Osteocyte (in vitro differentiated cells): ENCODE results near the gene AKAP8. TPM values are rescaled to one million over a fixed set of nuclear protein-coding genes. Genes with fewer than 3 reads are reported as not detected.

ENCODE experiments used
- DNase-seq: peaks from one replicate; pipeline ENCODE4 v3.0.0; 2021; ENCODE audit warnings: mixed read lengths; ENCODE audit not compliant: unreplicated experiment; ENCODE audit errors: extremely low spot score
- H3K27ac Mint-ChIP-seq: one replicate; pipeline ENCODE4 v1.8.0; 2021; ENCODE audit warnings: mild to moderate bottlenecking, mixed read lengths; ENCODE audit not compliant: unreplicated experiment
- H3K27me3 Mint-ChIP-seq: one replicate; pipeline ENCODE4 v1.8.0; 2021; ENCODE audit warnings: mixed read lengths; ENCODE audit not compliant: unreplicated experiment
- H3K36me3 Mint-ChIP-seq: one replicate; pipeline ENCODE4 v1.8.0; 2021; ENCODE audit warnings: mixed read lengths; ENCODE audit not compliant: unreplicated experiment
- H3K4me1 Mint-ChIP-seq: one replicate; pipeline ENCODE4 v1.8.0; 2021; ENCODE audit warnings: mixed read lengths; ENCODE audit not compliant: unreplicated experiment
- H3K4me3 Mint-ChIP-seq: one replicate; pipeline ENCODE4 v1.8.0; 2021; ENCODE audit warnings: mild to moderate bottlenecking, moderate library complexity, mixed read lengths; ENCODE audit not compliant: unreplicated experiment
- H3K9me3 Mint-ChIP-seq: one replicate; pipeline ENCODE4 v1.8.0; 2021; ENCODE audit warnings: mixed read lengths; ENCODE audit not compliant: unreplicated experiment
- CTCF ChIP-seq: fragments of 200-600 bp; sonication (generic); IDR thresholded peaks from 2 replicates; pipeline ENCODE4 v1.5.0; 2021; ENCODE audit warnings: antibody characterized with exemption, mild to moderate bottlenecking, moderate library complexity
- total RNA-seq: library from RNA; stranded (reverse); gene quantifications from 2 replicates; pipeline ENCODE4 v1.2.1, GENCODE V29; 2021

AKAP8 gene
- total RNA-seq, 1 donor from 2014 or later, result 34.2 TPM

GRCh38 chr19:15425321-15425950, 45.8 kb upstream of the AKAP8 start:
- peaks cover 32% of the 10 kb centered on the region for H3K36me3 Mint-ChIP-seq
- no peak for DNase-seq
- no peaks in the 10 kb centered on the region for H3K9me3 Mint-ChIP-seq
- no peak overlapping the region for H3K27ac Mint-ChIP-seq
- no peak for TF ChIP-seq CTCF
- peaks cover 3% of the 10 kb centered on the region for H3K4me1 Mint-ChIP-seq
- H3K27me3 Mint-ChIP-seq, result no peaks in the 10 kb centered on the region
- H3K4me3 Mint-ChIP-seq, result no peak overlapping the region

- Mint-ChIP-seq H3K27me3 (no peaks in the 10 kb centered on the region), H3K4me1 (peaks cover 3% of the 10 kb centered on the region), H3K36me3 (peaks cover 32% of the 10 kb centered on the region), H3K9me3 (no peaks in the 10 kb centered on the region), H3K27ac (no peak overlapping the region), H3K4me3 (no peak overlapping the region)
- TF ChIP-seq CTCF, result no peak
- DNase-seq, result no peak
These were observed 45.2 kb upstream of the AKAP8 start for GRCh38 chr19:15424692-15425272.

- Mint-ChIP-seq H3K4me1 (peaks cover 8% of the 10 kb centered on the region), H3K27ac (no peak overlapping the region), H3K4me3 (no peak overlapping the region), H3K9me3 (no peaks in the 10 kb centered on the region), H3K36me3 (peaks cover 32% of the 10 kb centered on the region), H3K27me3 (no peaks in the 10 kb centered on the region)
- TF ChIP-seq CTCF, result no peak
- no peak for DNase-seq
These were observed 44.5 kb upstream of the AKAP8 start for GRCh38 chr19:15424121-15424520.

- no peak for TF ChIP-seq CTCF
- no peak for DNase-seq
- H3K36me3 Mint-ChIP-seq, result peaks cover 32% of the 10 kb centered on the region
- no peak overlapping the region for H3K27ac Mint-ChIP-seq
- peaks cover 8% of the 10 kb centered on the region for H3K4me1 Mint-ChIP-seq
- H3K9me3 Mint-ChIP-seq, result no peaks in the 10 kb centered on the region
- H3K4me3 Mint-ChIP-seq, result no peak overlapping the region
- no peaks in the 10 kb centered on the region for H3K27me3 Mint-ChIP-seq
These were observed 43.5 kb upstream of the AKAP8 start for GRCh38 chr19:15423130-15423529.

GRCh38 chr19:15422296-15423075, 42.9 kb upstream of the AKAP8 start:
- Mint-ChIP-seq H3K9me3 (no peaks in the 10 kb centered on the region), H3K4me1 (peaks cover 14% of the 10 kb centered on the region), H3K27ac (no peak overlapping the region), H3K27me3 (no peaks in the 10 kb centered on the region), H3K36me3 (peaks cover 32% of the 10 kb centered on the region), H3K4me3 (no peak overlapping the region)
- no peak for TF ChIP-seq CTCF
- no peak for DNase-seq
